Hematopoietic multipotent progenitor cell treated with erythropoietin and hydrocortisone succinate and interleukin-3 and kit ligand, for 4 days (in vitro differentiated cells): Measurements from ENCODE around the gene CYTH4.
A peak's percentile ranks its signal among the peaks of the same experiment; 100 is the strongest.
"Not testable (repeated sequence)": the region's sequence is repeated elsewhere in the genome, so short reads cannot be mapped to it uniquely, and the experiment has no call there.

Experiments used
- DNase-seq: peaks from one replicate; pipeline ENCODE4 v3.0.0-alpha.2; 2015

Gene CYTH4, protein sequence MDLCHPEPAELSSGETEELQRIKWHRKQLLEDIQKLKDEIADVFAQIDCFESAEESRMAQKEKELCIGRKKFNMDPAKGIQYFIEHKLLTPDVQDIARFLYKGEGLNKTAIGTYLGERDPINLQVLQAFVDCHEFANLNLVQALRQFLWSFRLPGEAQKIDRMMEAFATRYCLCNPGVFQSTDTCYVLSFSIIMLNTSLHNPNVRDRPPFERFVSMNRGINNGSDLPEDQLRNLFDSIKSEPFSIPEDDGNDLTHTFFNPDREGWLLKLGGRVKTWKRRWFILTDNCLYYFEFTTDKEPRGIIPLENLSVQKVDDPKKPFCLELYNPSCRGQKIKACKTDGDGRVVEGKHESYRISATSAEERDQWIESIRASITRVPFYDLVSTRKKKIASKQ

DNA sequence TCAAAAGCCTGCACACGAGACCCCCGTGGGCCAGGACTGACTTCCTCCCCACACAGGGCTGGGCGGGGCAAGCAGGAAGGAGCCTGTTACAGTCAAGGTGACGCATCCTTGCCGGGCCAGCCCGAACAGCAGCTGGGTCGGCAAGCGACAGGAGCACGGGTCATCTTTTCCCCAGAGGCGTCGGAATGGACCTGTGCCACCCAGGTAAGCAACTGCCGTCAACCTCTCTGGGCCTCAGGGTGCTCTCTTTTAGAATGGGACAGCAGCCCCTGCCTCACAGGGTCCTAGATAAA, at the start of gene CYTH4:
TSS of gene CYTH4 (plus strand) at position 124 of the 293 bp plus-strand sequence. CDS start at position 186, 62 bp downstream.
- peak; percentile 70 for DNase-seq

DNA sequence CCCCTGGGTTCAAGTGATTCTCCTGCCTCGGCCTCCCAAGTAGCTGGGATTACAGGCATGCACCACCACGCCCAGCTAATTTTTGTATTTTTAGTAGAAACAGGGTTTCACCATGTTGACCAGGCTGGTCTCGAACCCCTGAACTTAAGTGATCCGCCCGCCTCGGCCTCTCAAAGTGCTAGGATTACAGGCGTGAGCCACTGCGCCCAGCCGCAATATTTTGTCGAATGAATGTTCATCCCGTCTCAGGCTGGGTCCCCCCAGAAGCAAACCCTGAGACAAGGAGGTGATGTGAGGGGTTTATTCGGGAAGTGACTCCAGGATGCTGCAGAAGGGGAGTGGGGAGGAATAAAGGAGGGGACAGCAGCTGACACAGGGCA, 48.9 kb upstream of the CYTH4 start:
- DNase-seq, result not testable (repeated sequence)

DNA sequence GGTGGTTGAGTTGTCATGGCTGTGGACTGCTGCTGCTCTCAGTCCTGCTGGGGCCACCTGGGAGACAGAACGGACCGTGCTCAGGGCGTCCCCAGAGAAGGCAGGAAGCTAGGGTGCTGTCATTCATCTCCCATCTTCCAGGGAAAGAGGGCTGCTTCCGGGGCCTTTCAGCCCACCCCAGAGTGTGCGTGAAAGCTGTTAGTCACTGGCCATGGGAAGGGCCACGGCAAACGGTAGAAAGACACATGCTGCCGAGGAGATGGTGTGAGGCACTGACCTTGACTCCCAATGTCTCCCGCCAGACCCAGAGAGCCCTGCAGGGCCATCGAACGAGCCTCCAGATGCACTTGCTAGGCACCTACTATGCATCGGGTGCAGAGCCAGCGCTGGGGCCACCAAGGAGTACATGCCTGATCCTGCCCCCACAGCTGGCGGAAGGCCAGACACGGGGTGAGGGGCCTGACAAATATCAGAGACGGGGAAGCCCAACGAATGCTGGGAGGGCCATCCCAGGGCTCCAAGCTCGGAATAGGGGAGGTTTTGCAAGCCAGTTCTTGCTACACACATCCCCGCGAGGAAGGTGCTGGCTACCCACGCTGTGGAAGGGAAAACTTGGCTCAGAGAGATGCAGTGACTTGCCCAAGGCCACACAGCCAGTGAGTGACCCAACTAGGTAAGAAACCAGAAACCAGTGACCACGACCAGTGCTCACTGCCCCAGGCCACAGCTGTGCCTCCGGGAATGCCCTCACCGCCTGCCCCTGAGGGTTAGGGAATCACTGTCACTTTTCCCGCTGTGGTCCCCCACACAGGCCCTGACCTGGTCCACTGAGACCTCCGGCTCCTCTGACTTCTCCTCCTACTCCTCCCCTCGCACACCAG, 48.3 kb upstream of the CYTH4 start:
- no peak for DNase-seq

DNA sequence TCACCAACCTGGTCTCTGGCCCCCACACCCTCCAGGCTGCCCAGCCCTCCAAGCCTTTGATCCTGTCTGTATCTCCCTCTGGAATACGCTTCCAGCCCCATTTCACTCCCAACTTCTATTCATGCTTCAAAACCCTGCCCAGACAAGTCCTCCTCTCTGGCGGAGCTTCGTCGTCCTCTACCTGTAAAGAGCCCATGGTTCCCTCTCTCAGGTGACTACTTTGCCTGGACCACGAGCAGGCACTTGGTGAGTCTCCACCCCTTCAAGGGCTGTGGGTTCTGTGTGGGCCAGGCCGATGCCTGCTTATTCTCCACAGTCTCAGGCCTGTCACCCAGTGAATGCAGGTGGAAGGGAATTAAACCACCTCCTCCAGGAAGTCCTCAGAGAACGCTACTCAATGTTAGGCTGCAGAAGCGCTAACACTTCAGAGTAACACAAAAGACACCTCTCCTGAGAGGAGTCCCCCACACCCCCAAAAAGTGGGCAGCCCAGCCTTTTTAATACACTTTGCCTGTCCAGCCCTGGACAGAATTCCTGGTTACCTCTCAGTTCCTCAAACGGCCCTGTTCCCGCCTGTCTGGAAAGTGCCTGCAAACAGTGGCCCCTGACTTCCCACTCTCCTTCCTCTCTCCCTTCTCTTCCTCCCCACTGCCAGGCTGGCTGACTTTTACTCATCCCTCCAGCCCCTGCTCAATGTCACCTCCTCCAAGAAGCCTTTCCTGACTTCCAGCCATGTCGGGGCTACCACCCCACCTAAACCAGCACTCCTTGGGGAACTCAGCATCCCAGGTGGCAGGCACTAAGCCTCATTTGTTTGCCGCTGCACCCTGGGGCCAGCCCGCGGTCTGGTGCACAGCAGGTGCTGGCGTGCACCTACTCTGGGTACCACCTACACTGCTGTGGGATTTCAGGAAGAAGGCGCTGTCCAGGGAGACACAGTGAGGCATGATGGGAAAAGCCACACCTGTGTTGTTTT, 47.3 kb upstream of the CYTH4 start:
- no peak for DNase-seq

DNA sequence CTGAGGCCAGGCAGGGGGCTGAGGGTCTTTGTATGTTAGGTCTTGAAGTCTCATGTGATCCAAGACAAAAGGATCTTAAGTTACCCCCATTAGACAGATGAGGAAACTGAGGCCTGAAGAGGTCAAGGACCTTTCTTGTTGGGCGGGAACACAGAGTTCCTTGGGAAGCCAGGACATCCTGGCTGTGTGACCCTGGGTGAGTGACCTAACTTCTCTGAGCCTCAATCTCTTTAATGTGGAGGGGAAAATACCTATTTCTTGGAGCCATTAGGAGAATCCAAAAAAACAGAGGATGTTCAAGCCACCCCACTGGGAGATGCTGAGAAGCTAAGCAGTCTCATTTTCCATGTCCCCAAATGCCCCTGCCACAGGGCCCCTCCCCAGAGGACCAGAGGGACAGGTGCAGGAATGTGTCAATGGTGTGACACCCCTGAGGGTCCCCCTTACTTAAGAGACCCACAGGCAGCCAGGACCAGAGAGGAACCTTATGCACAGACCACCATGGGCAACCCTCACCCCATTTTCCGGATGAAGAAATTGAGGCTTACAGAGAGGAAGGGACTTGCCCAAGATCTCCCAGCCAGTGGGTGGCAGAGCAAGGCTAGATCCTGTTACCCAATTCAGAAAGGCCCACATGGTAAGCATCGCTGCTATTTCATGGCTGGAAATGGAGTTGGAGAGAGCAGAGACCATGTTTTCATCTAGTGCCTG, 46.3 kb upstream of the CYTH4 start:
- no peak for DNase-seq

DNA sequence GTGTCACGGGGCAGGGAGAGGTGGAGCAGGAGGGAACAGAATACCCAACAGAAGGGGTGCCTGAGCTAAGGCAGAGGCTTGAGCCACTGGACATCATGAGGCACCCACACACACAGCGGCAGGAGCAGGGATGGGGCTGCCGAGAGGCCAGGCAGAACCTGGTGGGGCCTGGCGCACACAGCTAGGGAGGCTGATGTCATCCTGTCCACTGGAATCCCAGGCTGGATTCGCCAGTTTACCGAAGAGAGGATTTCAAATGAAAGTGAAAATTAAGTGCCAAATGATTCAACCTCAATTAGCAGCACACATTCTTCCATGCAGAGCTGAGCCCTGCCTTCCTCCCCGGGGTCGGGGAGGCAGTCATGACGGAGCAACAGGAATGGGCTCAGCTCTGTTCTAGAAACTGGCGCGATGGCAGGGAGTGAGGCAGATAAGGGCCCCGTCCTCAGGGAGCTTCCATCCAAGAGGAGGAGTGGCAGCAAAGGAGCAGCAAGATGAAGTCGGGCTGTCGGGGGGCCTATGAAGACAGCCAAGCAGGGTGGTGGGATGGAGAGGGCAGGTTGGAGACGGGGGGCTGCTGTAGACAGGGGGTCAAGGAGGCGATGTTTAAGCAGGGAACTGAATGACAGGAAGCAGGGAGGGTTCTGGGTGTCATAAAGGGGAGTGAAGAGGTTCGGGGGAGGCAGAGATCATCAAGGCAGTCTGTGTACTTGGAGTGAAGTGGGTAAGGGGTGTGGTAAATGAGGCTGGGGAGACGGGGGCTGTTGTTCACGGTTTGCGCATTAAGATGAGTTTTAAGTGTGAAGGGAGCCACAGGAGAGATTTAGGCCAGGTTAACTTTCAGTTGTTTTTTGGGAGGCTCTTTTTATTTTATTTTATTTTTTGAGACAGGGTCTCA, 44.7 kb upstream of the CYTH4 start:
- DNase-seq, result no peak

DNA sequence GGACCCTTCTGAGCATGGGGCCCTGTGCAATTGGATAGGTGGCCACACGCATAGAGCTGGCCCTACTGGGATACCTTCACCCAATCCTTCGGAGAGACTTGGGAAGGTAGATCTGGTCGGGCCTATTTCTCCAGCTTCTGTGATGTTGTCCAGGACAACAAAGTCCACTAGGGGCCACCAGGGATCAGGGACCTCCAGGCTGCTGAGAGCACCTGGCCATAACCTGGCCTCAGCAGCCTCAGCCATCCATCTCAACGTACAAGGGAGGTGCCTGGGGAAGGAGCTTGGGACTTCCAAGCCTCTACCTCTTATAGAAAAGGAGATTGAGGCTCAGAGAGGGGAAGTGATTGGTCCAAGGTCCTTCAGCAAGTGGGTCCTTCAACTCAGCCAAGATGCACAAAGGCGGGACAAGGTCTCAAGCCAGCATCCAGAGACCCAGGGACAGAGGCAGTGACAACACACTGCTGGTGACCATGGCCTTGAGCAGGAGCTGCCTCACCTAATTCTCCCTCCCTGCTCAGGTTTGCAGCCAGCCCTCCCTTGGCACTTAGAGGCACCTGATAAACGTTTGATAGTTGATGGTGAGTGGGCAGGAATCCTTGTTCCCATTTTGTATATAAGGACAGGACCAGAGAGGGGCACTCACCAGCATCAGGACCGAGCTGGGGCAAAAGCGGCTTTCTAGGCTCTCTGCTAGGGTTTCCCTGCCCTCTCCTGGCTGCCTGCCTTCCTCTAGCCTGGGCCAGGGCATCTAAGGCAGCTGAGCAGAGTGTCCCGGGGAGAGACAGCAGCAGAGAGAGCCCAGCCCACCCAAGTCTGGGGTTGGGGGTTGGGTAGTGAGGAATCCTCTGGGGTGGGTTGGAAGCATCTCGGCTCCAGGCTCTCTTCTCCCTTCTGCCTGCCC, 42.7 kb upstream of the CYTH4 start:
- no peak for DNase-seq

DNA sequence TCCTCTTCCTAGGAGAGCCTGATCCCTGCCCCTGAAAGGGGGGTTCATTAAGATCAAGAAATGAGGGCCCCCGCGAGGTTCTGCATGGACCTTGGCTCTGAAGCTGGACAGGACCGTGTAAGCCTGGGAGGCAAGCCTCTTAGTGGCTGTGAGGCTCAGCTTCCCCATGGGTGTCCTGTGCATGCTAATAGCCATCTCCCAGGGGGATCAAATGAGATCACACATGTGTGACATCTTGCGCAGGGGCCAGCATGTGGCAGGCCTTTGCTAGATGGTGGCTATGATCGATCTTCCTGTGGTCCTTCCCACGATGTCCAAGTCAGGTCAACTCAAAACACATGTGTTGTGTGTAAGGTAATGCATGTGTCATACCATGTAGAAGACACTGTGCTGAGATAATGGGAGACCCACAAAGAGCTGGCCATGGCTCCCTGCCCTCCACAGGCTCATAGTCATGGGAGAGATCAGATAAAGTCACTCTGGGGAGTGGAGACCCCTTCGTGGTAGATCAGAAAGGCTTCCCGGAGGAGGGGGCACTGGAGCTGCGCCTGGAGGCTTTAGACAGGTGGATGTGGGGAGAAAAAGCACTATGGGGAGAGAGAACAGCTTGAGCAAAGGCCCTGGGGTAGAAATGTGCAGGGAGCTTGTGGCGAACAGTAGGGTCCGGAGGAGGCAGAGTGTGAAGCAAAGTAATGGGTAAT, 41.9 kb upstream of the CYTH4 start:
- no peak for DNase-seq

DNA sequence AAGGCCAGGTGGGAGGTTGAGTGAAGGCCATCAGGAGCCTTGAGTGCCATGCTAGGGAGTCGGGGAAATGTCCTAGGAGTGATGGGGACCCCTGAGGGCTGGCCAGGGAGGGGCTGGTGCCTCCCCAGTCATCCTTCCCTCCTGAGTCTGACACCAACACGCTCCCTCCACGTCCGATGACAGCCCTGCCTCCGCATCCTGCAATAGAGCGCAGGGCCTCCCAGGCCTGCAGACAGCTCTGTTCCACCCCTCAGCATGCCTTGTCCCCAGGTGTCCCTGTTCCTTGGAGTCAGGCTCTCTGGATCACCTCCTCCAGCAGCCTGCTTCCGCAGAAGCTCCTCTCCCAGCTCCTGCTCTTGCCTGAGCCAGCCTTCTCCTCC, 41.4 kb upstream of the CYTH4 start:
- DNase-seq, result no peak

DNA sequence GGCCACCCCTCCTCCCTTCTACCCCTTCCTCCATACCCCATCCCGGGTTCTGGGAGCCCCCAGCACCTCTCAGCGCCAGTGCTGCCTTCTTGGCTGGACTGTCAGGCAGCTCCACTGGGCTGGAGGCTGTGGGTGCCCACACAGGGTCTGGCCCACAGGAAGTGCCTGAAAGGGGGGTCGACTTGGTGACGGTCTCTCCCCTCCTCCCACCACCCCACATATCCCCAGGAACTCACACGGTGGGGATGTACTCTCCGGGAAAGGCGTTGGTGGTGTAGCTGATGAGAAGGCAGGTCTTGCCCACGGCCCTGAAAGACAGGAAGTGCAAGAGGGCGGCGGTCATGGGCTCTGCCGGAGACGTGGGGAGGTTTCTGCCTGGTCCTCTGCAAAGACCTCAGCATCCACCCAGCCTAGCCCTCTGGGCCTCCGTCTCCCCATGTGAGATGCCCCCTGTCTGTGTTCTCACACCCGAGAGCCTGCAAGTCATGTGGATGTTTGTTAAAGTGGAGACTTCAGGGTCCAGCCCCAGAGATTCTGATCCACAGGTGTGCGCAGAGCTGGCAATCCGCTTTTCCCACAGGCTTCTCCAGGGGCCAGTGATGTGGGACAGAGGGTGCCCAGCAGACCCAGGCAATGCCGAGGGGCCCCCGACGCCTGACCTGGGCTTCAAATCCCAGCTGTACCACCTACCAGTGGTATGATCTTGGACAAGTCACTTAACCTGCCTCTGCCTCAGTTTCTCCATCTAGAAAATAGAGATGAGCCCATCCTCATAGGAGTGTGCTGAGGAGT, 40.8 kb upstream of the CYTH4 start:
- peak; percentile 83 for DNase-seq

DNA sequence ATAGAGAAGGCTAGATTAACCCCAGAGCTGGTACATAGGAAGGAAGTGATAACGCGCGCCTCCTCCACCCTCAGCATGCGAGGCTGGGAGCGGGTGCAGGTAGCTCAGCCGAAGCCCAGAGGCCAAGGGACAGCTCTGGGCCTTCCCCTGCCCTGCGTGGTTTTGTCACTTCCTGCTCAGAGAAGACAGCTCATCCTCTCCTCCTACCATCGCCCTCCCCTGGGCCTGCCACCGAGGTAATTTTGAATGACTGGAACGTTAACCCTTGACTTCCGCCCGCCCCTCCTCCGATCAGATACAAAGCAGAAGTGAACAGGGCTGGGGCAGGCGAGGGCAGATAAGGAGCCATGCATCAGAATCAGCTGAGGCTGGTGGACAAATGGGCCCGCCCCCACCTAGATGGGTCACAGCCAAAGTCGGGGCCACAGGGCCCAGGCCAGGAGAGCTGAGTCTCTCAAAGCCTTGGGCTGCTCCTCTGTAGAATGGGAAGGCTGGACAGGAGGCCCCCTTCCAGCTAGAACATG, 39.9 kb upstream of the CYTH4 start:
- peak; percentile 99 for DNase-seq

DNA sequence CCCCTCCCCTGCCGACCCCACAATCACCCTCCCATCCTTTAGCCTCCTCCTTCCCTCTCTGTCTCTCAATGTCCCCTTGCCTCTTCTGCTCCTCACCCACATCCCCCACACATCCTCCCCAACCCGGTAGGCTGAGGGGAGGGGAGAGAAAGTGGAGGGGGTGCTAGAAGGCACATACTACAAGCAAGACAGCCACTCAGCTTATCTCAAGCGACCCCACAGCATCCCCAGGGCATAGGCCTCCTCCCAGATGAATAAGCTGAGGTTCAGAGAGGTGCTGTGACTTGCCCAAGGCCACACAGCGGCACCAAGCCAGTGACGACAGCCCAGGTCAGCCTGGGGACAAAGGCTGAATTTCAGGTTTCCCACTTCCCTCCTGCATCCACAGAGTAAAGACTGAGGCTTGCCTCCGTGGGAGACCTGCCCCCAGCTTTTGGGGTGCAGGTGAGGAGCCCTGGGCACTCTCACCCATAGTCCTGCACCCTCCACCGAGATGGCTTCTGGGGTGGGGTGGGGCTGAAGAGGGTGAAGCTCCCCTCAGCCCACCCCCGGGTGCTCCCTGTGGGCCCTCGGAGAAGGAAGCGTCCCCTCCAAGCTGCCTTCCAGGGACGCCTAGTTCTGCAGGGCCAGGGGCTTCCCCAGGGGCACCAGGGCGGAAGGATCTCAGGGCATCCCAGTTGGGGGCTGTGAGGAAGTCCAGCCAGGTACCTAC, 38.8 kb upstream of the CYTH4 start:
- peak; percentile 49 for DNase-seq

DNA sequence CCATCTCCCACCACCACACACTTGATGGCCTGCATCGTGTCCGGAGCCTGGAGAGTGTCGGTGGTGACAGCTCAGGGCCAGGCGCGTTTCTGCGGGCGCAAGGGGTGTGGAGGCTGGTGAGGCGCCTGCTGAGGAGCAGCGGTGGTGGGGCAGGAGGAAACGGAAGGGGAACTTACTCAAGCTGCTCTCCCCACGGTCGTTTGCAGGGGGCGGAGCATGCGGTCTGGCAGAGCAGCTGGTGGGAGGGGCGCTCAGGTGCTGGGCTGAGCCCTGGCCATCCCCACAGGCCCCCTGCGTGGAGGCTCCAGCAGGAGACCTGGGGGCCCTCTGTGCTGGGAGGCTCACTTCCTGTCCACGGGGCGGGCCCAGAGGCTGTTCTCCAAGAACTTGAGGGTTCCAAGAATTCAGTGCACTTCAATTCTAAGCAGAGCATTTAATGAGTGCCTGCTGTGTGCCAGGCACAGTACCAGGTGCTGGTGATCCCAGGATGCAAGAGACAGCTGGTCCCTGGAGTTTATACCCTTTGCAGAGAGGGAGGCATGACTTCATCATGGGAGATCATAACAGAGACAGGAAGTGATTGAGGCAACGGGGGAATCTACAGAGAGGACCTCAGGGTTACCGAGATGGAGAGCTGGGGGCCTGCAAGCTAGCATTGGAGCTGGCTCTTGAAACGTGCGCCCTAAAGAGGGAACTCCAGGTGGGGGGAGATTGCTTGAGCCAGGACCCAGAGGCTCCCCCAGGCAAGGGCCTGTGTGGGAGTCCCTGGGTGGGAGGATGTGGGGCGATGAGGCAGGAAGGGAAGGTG, 38.0 kb upstream of the CYTH4 start, which contains the start of gene RAC2:
TSS of gene RAC2 (minus strand) at position 156 of the 808 bp plus-strand sequence. CDS start at position 35, 121 bp downstream.
- peak; percentile 98 for DNase-seq

DNA sequence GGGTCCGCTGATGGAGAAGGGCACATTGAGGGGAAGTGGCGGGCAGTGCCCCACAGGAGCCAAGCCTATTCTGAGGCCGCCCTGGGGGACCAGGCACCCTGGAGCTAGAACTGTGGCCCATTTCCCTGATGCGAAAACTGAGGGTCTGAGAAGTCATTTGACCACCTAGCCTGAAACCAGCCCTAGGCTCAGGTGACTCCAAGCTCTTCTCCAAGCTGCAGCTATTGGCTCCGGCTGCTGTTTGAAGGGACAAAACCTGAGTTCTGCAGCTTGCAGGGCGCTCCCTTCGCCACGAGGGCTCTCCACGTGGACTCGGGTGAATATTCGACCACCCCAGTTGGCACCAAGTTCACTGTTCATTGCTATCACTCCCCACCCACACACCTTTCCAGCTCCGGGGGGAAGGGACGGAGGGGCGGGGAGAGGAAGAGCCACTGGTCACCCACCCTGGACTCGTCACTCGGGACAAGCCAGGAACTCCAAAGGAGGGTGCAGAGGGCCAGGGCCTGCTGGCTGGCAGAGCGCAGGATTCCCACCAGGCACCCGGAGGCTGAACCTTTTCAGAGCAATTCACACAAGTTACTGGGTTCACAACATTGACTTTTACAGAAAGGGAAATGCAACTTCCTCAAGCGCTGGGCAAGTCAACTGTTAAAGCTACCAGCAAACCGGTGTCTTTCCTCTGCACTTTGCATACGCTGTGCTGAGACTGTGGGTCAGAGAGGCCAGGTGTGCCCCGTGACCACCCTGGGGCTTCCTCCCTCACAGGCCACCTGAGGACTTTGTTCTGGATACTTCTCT, 37.2 kb upstream of the CYTH4 start:
- peak; percentile 61 for DNase-seq

DNA sequence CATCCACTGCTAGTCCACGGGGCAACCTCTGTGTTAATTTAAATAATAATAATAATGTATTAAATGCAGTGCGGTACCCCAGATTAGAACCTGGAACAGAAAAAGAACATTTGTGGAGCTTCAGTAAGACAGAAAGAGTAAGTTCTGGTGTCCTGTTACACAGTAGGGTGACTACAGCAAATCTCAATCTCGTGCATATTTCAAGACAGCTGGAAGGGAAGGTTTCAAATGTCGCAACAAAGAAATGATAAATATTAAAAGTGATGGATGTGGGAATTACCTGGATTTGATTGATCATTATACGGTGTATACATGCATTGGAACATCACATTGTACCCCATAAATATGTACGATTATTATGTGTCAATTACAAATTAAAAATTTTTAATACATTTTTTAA, 36.6 kb upstream of the CYTH4 start:
- DNase-seq, result no peak

DNA sequence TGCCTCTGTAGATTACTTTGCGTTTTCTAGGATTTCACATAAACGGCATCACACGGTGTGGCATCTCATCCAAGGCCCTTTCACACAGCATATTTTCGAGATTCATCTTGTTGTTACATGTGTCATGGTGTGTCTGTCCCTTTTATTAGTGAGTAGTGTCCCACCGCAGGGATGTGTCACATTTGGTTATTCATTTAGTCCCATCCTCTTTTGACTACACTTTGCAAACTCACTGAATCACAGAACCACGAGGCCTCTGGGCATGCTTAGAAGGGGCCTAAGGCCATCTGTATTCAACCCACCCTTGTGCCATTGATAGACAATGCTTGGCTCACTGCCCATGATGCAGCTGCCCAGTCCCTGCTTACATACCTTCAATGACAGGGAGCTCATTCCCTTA, 34.1 kb upstream of the CYTH4 start:
- no peak for DNase-seq
